ENCODE data around the gene APLP2.

- no peak for TF ChIP-seq CREB5 (CRISPR knock-in tag; IDR thresholded peaks at IDR 0.05; ENCODE audit: low read depth)
- no peak for TF ChIP-seq ARNTL (CRISPR knock-in tag; IDR thresholded peaks at IDR 0.05; ENCODE audit: borderline replicate concordance, low read depth)
- TF ChIP-seq ZFP30 (CRISPR knock-in tag; IDR thresholded peaks at IDR 0.05), result no peak
- no peak for TF ChIP-seq OSR1 (CRISPR knock-in tag; IDR thresholded peaks at IDR 0.05)
- no peak for TF ChIP-seq GLIS3 (CRISPR knock-in tag; IDR thresholded peaks at IDR 0.05)
- TF ChIP-seq TOX (CRISPR knock-in tag; IDR thresholded peaks at IDR 0.05; ENCODE audit: borderline replicate concordance), result no peak
- TF ChIP-seq RARB (CRISPR knock-in tag; IDR thresholded peaks at IDR 0.05), result no peak
- no peak for TF ChIP-seq PPARA (CRISPR knock-in tag; IDR thresholded peaks at IDR 0.05; ENCODE audit: borderline replicate concordance)
- no peak for TF ChIP-seq TCF4 (CRISPR knock-in tag; IDR thresholded peaks at IDR 0.05; ENCODE audit: borderline replicate concordance)
- TF ChIP-seq SNAI2 (CRISPR knock-in tag; IDR thresholded peaks at IDR 0.05), result no peak
These were observed 89.4 kb downstream of the APLP2 start for GRCh38 chr11:130159139-130159538.

Data from SK-N-SH treated with all-trans-retinoic acid at 6 μM for 48 hours (cell line).